C4-2B (cell line): ENCODE measurements around the gene NUB1.

Experiments used
- H3K27ac ChIP-seq: fragments of 450-650 bp; 2 replicates; pipeline ENCODE4 v1.5.1; 2017
- ZFX ChIP-seq: fragments of 450-650 bp; IDR thresholded peaks from 2 replicates; pipeline ENCODE4 v1.6.1; 2017
- TF ChIP-seq, protein P1 (sequence below): fragments of 450-650 bp; conservative IDR thresholded peaks from 2 replicates; pipeline ENCODE4 v1.5.1; 2017; ENCODE audit warnings: mild to moderate bottlenecking

The NUB1 gene

DNA sequence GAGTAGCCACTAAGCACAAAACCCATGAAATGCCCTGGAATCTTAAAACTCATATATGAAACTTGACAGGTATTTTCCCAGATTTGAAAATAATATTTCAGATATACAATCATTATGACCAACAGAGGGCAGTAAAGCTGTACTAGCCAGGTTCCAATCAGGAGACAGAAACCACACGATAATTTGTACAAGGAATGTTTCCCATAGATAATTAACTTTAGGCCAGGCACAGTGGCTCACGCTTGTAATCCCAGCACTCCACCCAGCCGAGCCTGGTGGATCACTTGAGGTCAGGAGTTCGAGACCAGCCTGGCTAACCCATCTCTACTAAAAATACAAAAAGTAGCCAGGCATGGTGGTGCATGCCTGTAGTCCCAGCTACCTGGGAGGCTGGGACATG is 31.0 kb upstream of the NUB1 start:
- H3K27ac ChIP-seq: no peak overlapping the region
- TF ChIP-seq, protein P1, sequence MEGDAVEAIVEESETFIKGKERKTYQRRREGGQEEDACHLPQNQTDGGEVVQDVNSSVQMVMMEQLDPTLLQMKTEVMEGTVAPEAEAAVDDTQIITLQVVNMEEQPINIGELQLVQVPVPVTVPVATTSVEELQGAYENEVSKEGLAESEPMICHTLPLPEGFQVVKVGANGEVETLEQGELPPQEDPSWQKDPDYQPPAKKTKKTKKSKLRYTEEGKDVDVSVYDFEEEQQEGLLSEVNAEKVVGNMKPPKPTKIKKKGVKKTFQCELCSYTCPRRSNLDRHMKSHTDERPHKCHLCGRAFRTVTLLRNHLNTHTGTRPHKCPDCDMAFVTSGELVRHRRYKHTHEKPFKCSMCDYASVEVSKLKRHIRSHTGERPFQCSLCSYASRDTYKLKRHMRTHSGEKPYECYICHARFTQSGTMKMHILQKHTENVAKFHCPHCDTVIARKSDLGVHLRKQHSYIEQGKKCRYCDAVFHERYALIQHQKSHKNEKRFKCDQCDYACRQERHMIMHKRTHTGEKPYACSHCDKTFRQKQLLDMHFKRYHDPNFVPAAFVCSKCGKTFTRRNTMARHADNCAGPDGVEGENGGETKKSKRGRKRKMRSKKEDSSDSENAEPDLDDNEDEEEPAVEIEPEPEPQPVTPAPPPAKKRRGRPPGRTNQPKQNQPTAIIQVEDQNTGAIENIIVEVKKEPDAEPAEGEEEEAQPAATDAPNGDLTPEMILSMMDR: peak; percentile 76
- TF ChIP-seq ZFX: no peak

DNA sequence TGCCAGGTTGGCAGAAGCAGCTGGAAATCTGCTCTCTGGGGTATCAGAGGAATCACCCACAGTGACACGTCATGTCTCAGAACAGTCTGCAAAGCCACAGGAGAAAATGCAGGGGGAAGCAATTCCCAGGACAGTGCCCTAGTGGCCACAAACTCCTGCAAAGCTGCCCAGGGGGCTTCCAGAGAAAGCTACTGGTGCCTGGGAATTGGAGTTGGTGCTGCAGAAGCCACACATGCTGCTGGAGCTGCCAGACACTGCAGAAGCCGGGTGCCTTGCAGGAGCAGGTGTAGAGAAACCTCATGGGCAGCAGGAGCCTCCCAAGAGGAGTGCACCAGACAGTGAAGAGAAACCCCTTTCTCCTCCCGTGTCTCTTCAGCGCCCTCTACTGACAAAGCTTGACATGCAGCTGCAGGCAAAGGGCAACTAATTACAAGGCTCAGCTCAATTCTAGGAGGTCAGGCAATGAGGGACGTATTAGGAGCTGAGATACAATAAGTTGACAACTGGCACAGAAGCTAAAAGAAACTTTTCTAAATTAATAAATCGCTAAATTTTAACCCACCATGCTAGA is 30.2 kb upstream of the NUB1 start:
- TF ChIP-seq, protein P1: peak; percentile 45
- no peak for TF ChIP-seq ZFX
- H3K27ac ChIP-seq: no peak overlapping the region

DNA sequence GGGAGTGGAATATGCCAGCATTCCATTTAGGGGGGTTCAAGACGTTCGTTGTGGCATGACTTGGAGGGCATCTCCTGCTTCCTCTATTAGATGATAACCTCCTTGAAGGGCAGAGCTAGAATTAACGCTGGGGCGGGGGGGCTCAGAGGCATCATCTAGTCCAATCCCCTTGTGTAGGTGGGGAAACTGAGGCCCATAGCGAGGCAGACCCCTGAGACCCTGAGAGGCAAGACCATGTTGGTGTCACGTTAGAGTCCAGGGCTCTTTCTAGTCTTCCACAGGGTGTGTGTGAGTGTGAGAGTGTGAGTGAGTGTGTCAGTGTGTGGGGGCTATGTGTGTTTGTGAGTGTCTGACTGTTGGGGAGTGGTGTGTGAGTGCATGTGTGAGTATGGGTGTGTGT is 29.3 kb upstream of the NUB1 start:
- no peak overlapping the region for H3K27ac ChIP-seq
- TF ChIP-seq, protein P1: no peak
- TF ChIP-seq ZFX: no peak

DNA sequence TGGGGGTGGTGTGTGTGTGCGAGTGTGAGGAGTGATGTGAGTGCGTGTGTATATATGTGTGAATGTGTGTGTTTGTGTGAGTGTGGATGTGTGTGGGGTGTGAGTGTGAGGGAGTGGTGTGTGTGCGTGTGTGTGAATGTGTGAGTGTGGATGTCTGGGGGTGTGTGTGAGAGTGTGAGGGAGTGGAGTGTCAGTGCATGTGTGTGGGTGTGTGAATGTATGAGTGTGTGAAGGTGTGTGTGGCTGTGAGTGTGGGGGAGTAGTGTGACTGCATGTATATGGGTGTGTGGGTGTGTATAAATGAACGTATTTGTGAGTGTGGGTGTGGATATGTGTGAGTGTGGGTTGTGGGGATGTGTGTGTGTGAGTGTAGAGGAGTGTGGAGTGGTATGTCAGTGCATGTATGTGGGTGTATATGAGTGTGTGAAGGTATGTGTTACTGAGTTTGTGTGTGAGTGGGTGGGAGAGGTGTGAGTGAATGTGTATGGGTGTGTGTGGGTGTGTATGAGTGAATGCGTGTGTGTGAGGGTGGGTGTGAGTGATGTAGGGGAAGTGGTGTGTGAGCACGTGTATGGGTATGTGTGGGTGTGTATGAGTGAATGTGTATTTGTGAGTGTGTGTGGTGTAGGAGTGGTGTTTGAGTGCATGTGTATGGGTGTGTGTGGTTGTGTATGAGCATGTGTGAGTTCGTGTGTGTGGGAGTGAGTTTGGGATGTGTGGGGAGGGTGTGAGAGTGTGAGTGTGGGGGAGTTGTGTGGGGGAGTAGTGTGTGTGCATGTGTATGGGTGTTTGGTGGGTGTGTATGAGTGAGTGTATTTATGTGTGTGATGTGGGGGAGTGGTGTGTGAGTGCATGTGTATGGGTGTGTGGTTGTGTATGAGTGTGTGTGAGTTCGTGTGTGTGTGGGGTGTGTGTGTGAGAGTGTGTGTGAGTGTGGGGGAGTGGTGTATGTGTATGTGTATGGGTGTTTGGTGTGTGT is 28.5 kb upstream of the NUB1 start:
- no peak overlapping the region for H3K27ac ChIP-seq
- no peak for TF ChIP-seq ZFX
- TF ChIP-seq, protein P1: no peak

DNA sequence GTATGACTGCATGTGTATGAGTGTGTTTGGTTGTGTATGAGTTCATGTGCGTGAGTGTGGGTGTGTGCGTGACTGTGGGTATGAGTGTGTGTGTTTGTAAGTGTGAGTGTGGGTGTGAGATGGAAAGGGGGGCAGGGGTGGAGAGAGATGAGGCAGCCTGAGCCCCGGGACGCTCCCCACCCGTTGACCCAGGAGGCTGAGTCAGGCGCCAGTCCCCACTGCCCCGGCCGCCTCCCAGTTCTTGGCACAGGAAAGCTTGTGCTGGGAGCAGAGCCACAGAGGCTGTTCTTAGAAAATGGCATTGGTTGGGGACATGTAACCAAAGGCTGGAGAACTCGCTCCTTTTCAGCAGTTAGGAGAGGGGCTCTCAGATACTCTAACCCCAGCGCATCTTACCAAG is 27.8 kb upstream of the NUB1 start:
- H3K27ac ChIP-seq: no peak overlapping the region
- TF ChIP-seq, protein P1: no peak
- TF ChIP-seq ZFX: no peak

DNA sequence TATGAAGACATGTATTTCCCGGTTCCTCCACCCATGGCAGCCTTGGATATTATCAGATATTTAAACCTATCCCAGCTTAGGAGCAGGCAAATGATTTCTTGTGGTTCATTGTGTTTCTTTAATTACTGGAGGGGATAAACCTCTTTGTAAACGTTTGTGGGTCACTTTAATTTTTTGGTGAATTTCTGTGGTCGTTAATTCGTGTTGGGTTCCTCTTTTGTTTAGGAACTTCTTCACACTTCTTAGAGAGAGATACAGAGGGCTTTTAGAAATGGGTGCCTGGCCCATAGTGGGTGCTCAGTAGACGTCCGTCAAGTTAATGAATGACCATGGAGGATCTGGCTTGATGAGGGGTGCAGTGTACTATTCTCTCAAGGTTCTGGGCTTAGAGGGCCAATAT is 27.2 kb upstream of the NUB1 start:
- no peak overlapping the region for H3K27ac ChIP-seq
- TF ChIP-seq, protein P1: no peak
- TF ChIP-seq ZFX: no peak

DNA sequence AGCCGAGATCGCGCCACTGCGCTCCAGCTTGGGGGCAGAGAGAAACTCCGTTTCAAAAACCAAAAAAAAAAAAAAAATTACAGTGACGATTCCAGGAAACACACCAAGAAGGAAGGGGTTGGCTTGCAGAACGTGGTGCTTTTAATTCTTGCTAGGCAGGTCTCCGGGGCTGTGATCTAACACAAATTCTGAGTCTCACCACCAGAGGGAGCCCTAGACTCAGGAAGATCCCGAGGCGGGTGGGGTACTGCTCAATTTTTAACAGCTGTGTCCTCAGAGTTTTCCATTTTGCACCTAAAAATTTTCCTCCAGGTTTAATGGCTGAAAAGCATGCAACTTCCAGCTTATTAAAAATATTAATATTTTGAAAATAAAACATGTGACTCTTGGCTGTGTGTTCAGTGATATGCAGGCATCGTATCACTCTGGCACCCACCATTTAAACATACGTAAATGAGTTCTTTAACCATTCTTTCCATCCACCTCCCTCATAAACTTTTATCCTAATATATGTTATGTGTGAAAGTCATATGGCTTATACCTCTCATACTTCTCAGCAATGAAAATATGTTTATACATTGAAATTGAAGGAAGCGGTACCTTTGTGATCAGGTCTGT is 26.5 kb upstream of the NUB1 start:
- TF ChIP-seq, protein P1: peak; percentile 94
- no peak for TF ChIP-seq ZFX
- H3K27ac ChIP-seq: no peak overlapping the region
